GM19023 (cell line): Measurements from ENCODE around the gene SIRPD.
"Not testable (repeated sequence)": the region's sequence is repeated elsewhere in the genome, so short reads cannot be mapped to it uniquely, and the experiment has no call there.

Experiments used
- ATAC-seq: cut with Tn5 transposase; IDR thresholded peaks from one replicate; pipeline ENCODE4 v1.9.1; 2021; ENCODE audit warnings: mild to moderate bottlenecking, moderate library complexity; ENCODE audit not compliant: unreplicated experiment

The SIRPD gene

DNA sequence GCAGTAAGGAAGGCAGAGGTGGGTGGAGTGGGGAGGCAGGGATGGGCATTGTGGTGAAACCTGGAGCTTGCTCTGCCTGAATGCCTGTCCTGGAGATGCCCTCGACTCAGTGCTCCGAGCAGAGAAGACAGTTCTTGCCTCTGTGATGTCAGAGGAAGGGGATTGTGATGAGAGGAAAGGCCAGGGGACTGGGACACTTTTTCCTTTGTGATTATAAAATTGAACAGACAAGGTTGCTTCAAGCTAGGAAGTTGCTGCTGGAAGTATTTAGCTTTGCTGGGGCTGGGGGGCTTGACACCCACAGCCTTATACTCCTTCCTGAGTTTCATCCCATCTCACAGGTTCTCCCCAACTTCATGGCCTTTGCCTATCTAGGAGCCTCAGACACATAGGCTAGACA is at the start of gene SIRPD:
Gene SIRPD, minus strand, starts transcription at position 101 of the 400 bp plus-strand sequence. Its CDS starts 52 bp downstream, at position 49.
- no peak for ATAC-seq

- ATAC-seq: no peak
These were observed 43.2 kb upstream of the SIRPD start for GRCh38 chr20:1600736-1601135.

GRCh38 chr20:1595333-1595732 is 37.8 kb upstream of the SIRPD start:
- ATAC-seq: no peak

- no peak for ATAC-seq
These were observed 31.3 kb upstream of the SIRPD start for GRCh38 chr20:1588533-1589460.

- no peak for ATAC-seq
These were observed 30.5 kb upstream of the SIRPD start for GRCh38 chr20:1587781-1588532.

- ATAC-seq: no peak
These were observed 22.0 kb upstream of the SIRPD start for GRCh38 chr20:1579488-1579887.

DNA sequence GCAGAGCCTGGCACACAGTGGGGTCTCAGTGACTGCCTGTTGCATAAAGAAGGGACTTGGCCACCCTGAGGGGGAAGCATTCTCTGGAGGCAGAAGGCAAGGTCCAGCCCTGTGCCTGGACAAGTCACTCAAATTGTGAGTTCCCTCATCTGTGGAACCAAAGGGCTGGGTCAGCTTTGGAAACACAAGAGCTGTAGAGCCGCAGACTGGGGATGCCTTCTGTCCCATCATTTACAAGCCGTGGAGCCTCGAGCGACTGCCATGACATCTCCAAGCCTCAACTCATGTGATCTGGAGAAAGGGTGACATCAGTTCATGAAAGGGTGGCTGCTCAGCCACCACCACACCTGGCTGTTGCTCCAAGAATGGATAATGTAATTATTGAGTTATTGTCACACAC is 20.4 kb upstream of the SIRPD start:
- ATAC-seq: no peak

GRCh38 chr20:1577313-1577712 is 19.8 kb upstream of the SIRPD start:
- ATAC-seq: not testable (repeated sequence)

GRCh38 chr20:1576641-1577040 is 19.1 kb upstream of the SIRPD start:
- ATAC-seq: no peak

GRCh38 chr20:1576003-1576402 is 18.5 kb upstream of the SIRPD start:
- ATAC-seq: not testable (repeated sequence)

DNA sequence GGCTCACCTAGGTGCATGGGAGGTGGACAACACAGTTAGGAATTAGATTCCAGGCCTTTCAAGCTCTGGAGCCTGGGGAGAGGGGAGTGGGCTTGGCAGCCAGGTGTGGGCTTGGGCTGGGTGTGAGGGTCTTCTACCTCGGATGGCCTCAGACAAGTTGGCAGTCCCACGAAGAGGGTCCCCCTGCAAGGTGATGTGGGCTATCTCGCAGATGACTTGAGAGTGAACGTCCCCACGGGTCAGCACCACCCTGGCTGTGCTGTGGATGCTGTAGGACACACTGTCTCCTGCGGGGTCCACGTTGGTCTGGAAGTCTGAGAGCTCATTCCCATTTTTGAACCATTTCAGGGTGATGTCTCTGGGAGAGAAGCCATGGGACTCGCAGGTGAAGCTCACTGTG is 14.1 kb upstream of the SIRPD start:
- not testable (repeated sequence) for ATAC-seq

DNA sequence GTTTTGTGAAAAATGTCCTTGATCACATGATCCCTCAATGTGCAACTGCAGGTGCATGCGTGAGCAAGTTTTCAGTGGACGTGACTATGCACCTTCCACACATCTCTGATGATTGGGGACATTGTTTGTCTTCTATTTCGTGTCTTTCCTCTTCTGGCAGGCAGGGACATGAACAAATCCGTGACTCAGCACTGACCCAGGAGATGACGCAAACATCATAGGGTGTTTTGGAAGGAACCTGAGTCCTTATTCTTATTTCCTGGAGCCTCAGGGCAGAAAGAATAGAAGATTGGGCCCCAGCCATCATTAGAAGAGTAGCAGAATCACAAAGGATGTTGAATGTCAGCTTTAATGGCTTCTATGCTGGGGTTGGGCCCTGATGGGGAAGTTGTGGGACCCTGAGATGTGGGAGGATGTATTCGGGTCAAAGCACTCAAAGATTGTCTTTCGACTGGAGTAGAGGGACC is 11.9 kb upstream of the SIRPD start:
- no peak for ATAC-seq

GRCh38 chr20:1568163-1568490 is 10.6 kb upstream of the SIRPD start:
- ATAC-seq: no peak

- ATAC-seq: no peak
These were observed 10.1 kb upstream of the SIRPD start for GRCh38 chr20:1567392-1568162.

DNA sequence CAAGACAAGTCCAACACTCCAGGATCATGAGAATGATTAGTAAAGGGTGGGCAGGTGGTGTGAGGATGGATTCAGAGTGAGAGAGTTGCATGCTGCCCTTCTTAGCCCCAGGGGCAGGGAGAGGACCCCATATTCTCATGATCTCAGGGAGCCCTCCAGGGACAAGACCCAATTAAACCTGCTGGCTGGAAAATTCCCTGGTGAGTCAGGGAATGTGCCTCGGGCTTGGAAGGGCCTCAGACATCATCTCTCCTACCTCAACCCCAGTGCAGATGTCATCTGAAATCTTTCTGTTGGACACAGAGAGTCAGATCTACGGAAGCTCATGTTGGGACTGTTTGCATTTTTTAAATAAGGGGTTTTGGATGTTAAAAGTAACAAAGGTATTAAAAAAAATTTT is 9.2 kb upstream of the SIRPD start:
- ATAC-seq: no peak

DNA sequence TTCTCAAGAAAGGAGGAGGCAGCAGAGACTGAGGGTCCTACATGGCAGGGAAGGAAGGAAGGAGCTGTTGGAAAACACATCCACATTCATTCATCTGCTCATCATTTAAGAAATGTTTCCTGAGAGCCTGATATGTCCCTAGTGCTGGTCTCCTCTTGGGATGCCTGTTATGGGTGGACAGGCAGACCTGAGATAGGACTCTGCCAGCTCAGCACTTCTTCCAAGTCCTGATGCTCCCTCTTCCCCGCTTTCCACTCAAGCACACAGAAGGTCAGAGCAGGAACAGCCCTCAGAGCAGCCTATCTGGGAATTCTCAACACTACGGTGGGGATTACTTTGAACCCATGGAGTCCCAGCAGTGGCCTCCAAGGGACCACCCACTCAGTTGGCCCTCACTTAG is 8.0 kb upstream of the SIRPD start:
- ATAC-seq: no peak

DNA sequence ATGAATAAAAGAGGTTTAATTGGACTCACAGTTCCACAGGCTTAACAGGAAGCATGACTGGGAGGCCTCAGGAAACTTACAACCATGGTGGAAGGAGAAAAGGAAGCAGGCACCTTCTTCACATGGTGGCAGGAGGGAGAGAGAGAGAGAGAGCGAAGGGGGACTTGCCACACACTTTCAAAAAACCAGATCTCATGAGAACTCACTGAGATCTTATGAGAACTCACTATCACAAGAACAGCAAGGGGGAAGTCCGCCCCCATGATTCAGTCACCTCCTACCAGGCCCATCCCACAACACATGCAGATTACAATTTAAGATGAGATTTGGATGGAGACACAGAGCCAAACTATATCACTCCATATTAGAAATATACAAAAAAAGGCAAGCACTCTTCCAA is 6.1 kb upstream of the SIRPD start:
- ATAC-seq: no peak

GRCh38 chr20:1562622-1563021 is 5.1 kb upstream of the SIRPD start:
- no peak for ATAC-seq

DNA sequence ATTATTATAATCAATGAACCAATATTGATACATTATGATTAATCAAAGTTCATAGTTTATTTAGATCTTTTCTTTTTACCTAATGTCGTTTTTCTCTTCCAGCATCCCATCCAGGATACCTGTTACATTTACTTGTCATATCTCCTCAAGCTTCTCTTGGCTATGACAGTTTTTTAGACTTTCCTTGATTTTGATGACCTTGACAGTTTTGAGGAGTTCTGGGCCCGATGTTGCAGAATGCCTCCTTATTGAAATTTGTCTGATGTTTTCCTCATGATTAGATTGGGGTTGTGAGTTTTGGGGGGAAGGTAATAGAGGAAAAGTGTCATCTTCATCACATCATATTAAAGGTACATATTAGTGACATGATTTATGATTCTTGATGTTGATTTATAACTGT is 3.8 kb upstream of the SIRPD start:
- ATAC-seq: no peak

GRCh38 chr20:1555952-1556351 is 1.6 kb downstream of the SIRPD start:
- ATAC-seq: no peak

DNA sequence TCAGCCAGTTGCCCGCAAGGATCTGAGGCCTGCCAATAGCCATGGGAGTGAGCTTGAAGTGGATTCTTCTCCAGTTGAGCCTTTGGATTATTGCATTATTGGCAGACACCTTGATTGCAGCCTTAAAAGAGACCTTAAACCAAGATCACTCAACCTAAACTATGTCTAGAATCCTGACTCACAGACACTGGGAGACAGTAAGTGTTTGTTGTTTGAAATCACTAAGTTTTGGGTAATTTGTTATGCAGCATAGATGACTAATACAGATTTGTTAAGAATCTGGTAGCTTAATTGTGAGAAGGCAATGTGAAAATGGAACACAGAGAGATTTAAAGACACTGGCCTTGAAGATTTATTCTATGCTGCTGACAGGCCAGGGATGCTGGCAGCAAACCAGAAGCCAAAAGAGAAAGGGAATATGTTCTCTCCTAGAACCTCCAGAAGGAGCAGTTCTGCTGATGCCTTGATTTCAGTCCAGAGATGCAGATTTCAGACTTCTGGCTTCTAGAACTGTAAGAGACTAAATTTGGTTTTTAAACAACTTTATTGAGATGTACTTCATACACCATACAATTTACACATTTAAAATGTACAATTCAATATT is 17.6 kb downstream of the SIRPD start:
- no peak for ATAC-seq
